Gastroesophageal sphincter (tissue), 4 donors: ENCODE results near the gene IFT122. TPM values are rescaled to one million over a fixed set of nuclear protein-coding genes. Genes with fewer than 3 reads are reported as not detected.

ENCODE experiments used
- ATAC-seq: fragments of 150-250 bp; one replicate; pipeline ENCODE4 v1.9.1; 2016; ENCODE audit warnings: mild to moderate bottlenecking, moderate library complexity
- H3K27ac ChIP-seq, 4 donors: fragments of 200-600 bp; sonication (generic) in 3 of 4; 1 replicate in 3 of 4; 2 replicates in 1 of 4; pipeline ENCODE4 v1.5.1; 2016 to 2019
- H3K27me3 ChIP-seq: fragments of 200-600 bp; sonication (generic); one replicate; pipeline ENCODE4 v1.5.1; 2019
- H3K36me3 ChIP-seq, 2 donors: fragments of 200-600 bp; sonication (generic); one replicate each; pipeline ENCODE4 v1.5.1; 2019; ENCODE audit warnings: control low read depth in 1 of 2
- H3K4me1 ChIP-seq, 3 donors: fragments of 200-600 bp; sonication (generic); 1 replicate in 2 of 3; 2 replicates in 1 of 3; pipeline ENCODE4 v1.5.1; 2016 to 2019; ENCODE audit warnings: control low read depth in 2 of 3
- H3K4me3 ChIP-seq, 2 donors: fragments of 200-600 bp; sonication (generic); one replicate each; pipeline ENCODE4 v1.5.1; 2019; ENCODE audit warnings: mild to moderate bottlenecking in 1 of 2, moderate library complexity in 1 of 2
- H3K9me3 ChIP-seq, 3 donors: fragments of 200-600 bp; sonication (generic); one replicate each; pipeline ENCODE4 v1.5.1; 2017 to 2019; ENCODE audit warnings: control low read depth in 2 of 3
- EP300 ChIP-seq: sonication (generic); formaldehyde crosslinking; IDR thresholded peaks from one replicate; pipeline ENCODE4 v1.6.1; 2017; ENCODE audit warnings: antibody characterized with exemption, mild to moderate bottlenecking
- POLR2A ChIP-seq, 2 donors: fragments of 450-650 bp; IDR thresholded peaks; one replicate each; pipeline ENCODE4 v1.6.1; 2017; ENCODE audit warnings: antibody characterized with exemption in 2 of 2, mild to moderate bottlenecking in 2 of 2, moderate library complexity in 1 of 2
- POLR2AphosphoS5 ChIP-seq: sonication (generic); formaldehyde crosslinking; IDR thresholded peaks from one replicate; pipeline ENCODE4 v1.6.1; 2017; ENCODE audit warnings: antibody characterized with exemption
- WGBS, 2 donors: methylation state at CpG; one replicate each; pipeline ENCODE4 v1.1.5; 2018; ENCODE audit warnings: low coverage in 1 of 2; 5-methylcytosine and 5-hydroxymethylcytosine counted together
- total RNA-seq, 4 donors: library from RNA; depleted of rRNA; stranded (reverse); fragments of >200 nt; gene quantifications; one replicate each; pipeline ENCODE4 v1.1.0, GENCODE V29; 2016
- TF ChIP-seq, protein P1 (sequence below), 4 experiments: fragments of 200-600 bp in 2 of 4; fragments of 450-650 bp in 2 of 4; sonication (generic) in 1 of 4; IDR thresholded peaks; one replicate each; pipeline ENCODE4 v1.5.1; 2017 to 2019; ENCODE audit warnings: antibody characterized with exemption in 4 of 4, mild to moderate bottlenecking in 2 of 4, moderate library complexity in 2 of 4

Gene IFT122
- total RNA-seq, 4 donors from 2014 or later, result 18.1 to 38.3 (median 26.8) TPM

GRCh38 chr3:129559565-129560079, 119.6 kb downstream of the IFT122 start:
- Histone ChIP-seq H3K9me3 (no peaks in the 10 kb centered on the region), H3K27me3 (no peaks in the 10 kb centered on the region), H3K36me3 (peaks cover 0 to 80% of the 10 kb centered on the region in 2 donors), H3K4me3 (no peak overlapping the region), H3K4me1 (peaks cover 0 to 87% (median 44%) of the 10 kb centered on the region in 3 donors), H3K27ac (peak overlapping the region in 3 of 4 donors; percentile 82 to 88 (median 82))
- TF ChIP-seq, protein P1, sequence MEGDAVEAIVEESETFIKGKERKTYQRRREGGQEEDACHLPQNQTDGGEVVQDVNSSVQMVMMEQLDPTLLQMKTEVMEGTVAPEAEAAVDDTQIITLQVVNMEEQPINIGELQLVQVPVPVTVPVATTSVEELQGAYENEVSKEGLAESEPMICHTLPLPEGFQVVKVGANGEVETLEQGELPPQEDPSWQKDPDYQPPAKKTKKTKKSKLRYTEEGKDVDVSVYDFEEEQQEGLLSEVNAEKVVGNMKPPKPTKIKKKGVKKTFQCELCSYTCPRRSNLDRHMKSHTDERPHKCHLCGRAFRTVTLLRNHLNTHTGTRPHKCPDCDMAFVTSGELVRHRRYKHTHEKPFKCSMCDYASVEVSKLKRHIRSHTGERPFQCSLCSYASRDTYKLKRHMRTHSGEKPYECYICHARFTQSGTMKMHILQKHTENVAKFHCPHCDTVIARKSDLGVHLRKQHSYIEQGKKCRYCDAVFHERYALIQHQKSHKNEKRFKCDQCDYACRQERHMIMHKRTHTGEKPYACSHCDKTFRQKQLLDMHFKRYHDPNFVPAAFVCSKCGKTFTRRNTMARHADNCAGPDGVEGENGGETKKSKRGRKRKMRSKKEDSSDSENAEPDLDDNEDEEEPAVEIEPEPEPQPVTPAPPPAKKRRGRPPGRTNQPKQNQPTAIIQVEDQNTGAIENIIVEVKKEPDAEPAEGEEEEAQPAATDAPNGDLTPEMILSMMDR (IDR thresholded peaks at IDR 0.05), result no peak
- no peak for TF ChIP-seq POLR2AphosphoS5
- no peak for TF ChIP-seq EP300
- TF ChIP-seq POLR2A (IDR thresholded peaks at IDR 0.05), result no peak
- WGBS, 2 donors, result no CpG with 5 or more reads among the region's 20 CpGs
- no peak for ATAC-seq

DNA sequence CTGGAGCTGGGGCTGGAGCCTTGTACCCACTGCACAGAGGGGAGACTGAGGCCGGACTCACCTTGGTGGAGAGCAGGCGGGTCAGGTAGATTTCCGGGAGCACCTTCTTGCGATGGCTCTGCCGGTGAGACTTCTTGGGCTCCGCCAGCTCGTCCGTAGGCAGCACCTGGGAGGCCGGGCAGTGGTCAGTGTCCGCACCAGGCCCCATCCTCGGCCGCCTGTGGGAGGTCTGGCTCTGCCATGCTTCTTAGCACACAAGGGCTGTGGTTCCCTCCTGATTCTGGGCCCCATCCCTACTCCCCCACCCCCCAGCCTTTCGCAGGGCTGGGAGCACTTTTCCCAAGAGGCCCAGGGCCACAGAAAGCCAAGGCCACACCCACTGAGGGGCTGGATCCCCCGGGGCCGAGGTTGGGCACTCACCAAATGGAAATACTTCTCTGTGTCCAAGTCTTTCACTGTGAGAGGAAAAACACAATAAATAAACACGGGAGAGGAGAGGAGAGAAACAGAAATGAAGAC, 120.3 kb downstream of the IFT122 start:
- peaks cover 0 to 87% of the 10 kb centered on the region in 2 donors for H3K36me3 ChIP-seq
- TF ChIP-seq POLR2A (IDR thresholded peaks at IDR 0.05) (no peak), EP300 (no peak), POLR2AphosphoS5 (no peak)
- TF ChIP-seq, protein P1 (IDR thresholded peaks at IDR 0.05), result no peak
- ATAC-seq, result no peak
- H3K4me1 ChIP-seq, result peaks cover 0 to 87% (median 50%) of the 10 kb centered on the region in 3 donors
- H3K4me3 ChIP-seq, result no peak overlapping the region
- WGBS, 2 donors, result 90% methylated on average over 6 of the region's 16 CpGs; no CpG with 5 or more reads in 1 of the 2 donors
- peak overlapping the region in 3 of 4 donors; percentile 82 to 88 (median 82) for H3K27ac ChIP-seq
- H3K27me3 ChIP-seq, result no peaks in the 10 kb centered on the region
- no peaks in the 10 kb centered on the region for H3K9me3 ChIP-seq

DNA sequence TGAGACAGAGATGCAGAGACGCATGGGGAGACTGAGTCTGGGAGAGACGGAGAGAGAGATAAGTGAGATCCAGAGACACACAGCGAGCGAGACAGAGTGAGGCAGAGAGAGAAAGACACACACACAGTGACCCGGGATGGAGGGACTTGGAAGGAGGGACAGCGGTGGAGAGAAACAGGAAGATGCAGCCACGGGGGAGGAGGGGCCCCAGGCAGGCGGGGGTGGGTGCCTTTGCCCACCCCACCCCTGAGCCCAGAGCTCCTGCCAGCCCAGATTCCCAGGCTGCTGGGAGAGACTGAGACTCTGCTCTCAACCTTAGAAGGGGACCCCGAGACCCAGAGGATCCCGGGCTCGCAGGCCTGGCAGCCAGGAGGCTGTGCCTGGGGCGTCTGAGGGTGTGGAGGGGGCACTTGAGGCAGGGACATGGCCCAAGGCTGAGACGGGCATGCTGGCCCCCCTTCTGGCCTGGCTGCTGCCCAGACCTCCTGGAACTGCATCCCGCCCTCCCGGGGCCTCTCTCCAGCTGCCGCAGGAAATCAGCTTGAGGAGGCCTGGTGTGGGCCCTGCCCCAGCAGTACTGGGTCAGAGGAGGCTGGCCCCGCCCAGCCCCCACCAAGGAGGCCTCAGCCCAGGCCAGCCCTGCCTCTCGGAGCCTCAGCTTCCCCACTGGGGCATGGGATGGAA, 121.0 kb downstream of the IFT122 start:
- WGBS, 2 donors, result 21 to 26% methylated on average over 8 of the region's 18 CpGs
- TF ChIP-seq POLR2AphosphoS5, result peak; percentile 48
- no peak for TF ChIP-seq EP300
- no peak for TF ChIP-seq POLR2A (IDR thresholded peaks at IDR 0.05)
- TF ChIP-seq, protein P1 (IDR thresholded peaks at IDR 0.05), result no peak
- peak; percentile 88 for ATAC-seq
- Histone ChIP-seq H3K9me3 (no peaks in the 10 kb centered on the region), H3K4me3 (peak overlapping the region in 1 of 2 donors; percentile 26), H3K4me1 (peaks cover 0 to 87% (median 51%) of the 10 kb centered on the region in 3 donors), H3K27me3 (no peaks in the 10 kb centered on the region), H3K27ac (peak overlapping the region in 3 of 4 donors; percentile 82 to 88 (median 82)), H3K36me3 (peaks cover 0 to 87% of the 10 kb centered on the region in 2 donors)

GRCh38 chr3:129561619-129562248, 121.7 kb downstream of the IFT122 start:
- peak overlapping the region in 3 of 4 donors; percentile 82 to 88 (median 82) for H3K27ac ChIP-seq
- no peaks in the 10 kb centered on the region for H3K27me3 ChIP-seq
- TF ChIP-seq POLR2AphosphoS5 (no peak), POLR2A (IDR thresholded peaks at IDR 0.05) (no peak), EP300 (no peak)
- TF ChIP-seq, protein P1 (IDR thresholded peaks at IDR 0.05), result no peak
- no peak for ATAC-seq
- 61 to 78% methylated on average over 3 to 5 of the region's 18 CpGs for WGBS, 2 donors
- H3K9me3 ChIP-seq, result no peaks in the 10 kb centered on the region
- peak overlapping the region in 1 of 2 donors; percentile 26 for H3K4me3 ChIP-seq
- peaks cover 0 to 87% of the 10 kb centered on the region in 2 donors for H3K36me3 ChIP-seq
- H3K4me1 ChIP-seq, result peaks cover 0 to 87% (median 51%) of the 10 kb centered on the region in 3 donors
